ENCODE measurements around the gene ARL6IP5. TPM values are rescaled to one million over a fixed set of nuclear protein-coding genes. Genes with fewer than 3 reads are reported as not detected.
A peak's percentile ranks its signal among the peaks of the same experiment; 100 is the strongest.

Gene ARL6IP5
- total RNA-seq, 2 experiments from 2014 or later, result 58.0 to 65.2 TPM

DNA sequence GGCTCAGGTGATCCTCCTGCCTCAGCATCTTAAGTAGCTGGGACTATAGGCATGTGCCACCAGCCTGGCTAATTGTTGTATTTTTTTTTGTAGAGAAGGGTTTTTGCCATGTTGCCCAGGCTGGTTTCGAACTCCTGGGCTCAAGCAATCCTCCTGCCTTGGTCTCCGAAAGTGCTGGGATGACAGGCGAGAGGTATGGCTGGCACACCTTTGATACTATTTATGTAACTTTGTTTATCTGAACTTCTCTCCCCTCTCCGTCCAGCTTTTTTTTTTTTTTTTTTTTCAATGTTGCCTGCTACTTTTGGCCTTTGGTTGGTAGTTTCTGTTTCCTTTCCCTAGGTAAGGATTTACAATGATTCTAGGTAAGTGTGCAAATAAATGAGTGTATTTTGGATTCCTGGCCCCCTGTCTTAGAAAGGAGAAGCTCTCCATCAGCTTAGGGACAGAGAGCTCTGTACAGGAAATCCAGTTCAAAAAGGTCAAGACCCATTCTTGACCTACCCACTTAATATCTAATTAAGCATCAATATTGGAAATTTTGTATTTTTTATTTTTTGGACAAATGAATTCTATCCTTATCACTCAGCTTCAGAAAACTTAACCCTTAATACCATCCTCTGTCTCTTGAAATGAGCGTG is 6.8 kb downstream of the ARL6IP5 start:
- peak overlapping the region; percentile 77 to 78 for H3K27ac ChIP-seq (ENCODE audit: low read depth in 1 of 2, low read length in 2 of 2)
- peak overlapping the region; percentile 92 for H3K27ac Mint-ChIP-seq
- no peaks in the 10 kb centered on the region for H3K9me3 Mint-ChIP-seq
- H3K4me1 ChIP-seq (ENCODE audit: insufficient read depth, low read length), result peaks cover 88% of the 10 kb centered on the region
- no peaks in the 10 kb centered on the region for H3K9me3 ChIP-seq (ENCODE audit: control insufficient read depth in 1 of 2, insufficient read depth in 1 of 2, low read length in 2 of 2)
- TF ChIP-seq, protein P1, sequence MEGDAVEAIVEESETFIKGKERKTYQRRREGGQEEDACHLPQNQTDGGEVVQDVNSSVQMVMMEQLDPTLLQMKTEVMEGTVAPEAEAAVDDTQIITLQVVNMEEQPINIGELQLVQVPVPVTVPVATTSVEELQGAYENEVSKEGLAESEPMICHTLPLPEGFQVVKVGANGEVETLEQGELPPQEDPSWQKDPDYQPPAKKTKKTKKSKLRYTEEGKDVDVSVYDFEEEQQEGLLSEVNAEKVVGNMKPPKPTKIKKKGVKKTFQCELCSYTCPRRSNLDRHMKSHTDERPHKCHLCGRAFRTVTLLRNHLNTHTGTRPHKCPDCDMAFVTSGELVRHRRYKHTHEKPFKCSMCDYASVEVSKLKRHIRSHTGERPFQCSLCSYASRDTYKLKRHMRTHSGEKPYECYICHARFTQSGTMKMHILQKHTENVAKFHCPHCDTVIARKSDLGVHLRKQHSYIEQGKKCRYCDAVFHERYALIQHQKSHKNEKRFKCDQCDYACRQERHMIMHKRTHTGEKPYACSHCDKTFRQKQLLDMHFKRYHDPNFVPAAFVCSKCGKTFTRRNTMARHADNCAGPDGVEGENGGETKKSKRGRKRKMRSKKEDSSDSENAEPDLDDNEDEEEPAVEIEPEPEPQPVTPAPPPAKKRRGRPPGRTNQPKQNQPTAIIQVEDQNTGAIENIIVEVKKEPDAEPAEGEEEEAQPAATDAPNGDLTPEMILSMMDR (IDR thresholded peaks at IDR 0.05), result no peak
- ATAC-seq (ENCODE audit: poor library complexity), result no peak
- intact Hi-C loops (cut with DNase I, micrococcal nuclease), result loop anchor here in 1 of 2 experiments (1.0 to 2.0 kb wide), 2 partner anchors 7 to 39 kb away; partner anchors contain the start of genes ARL6IP5 and TMF1
- no peaks in the 10 kb centered on the region for H3K27me3 Mint-ChIP-seq
- ChIA-PET CTCF (interaction anchor here (0.7 to 2.1 kb wide), 4 partner anchors 7 to 39 kb away, joined by 3 to 5 read pairs (median 4); partner anchors contain the start of genes ARL6IP5 and TMF1), POLR2A (interaction anchor here (0.6 to 6.8 kb wide), 12 partner anchors 8 to 1990 kb away, joined by 3 to 75 read pairs (median 4); partner anchors contain the start of genes ARL6IP5, EOGT, TMF1 and UBA3)
- peaks cover 52% of the 10 kb centered on the region for H3K36me3 Mint-ChIP-seq (ENCODE audit: low read depth)
- peaks cover 84% of the 10 kb centered on the region for H3K4me1 Mint-ChIP-seq (ENCODE audit: low read depth)
- H3K36me3 ChIP-seq (ENCODE audit: insufficient read depth, low read length), result peaks cover 25% of the 10 kb centered on the region
- peak in 1 of 14 experiments; percentile 28 for DNase-seq
- peak overlapping the region; percentile 80 for H3K4me3 Mint-ChIP-seq
- no peaks in the 10 kb centered on the region for H3K27me3 ChIP-seq (ENCODE audit: control insufficient read depth in 1 of 2, insufficient read depth in 2 of 2, low read length in 2 of 2)
- H3K4me3 ChIP-seq (ENCODE audit: low read length), result peak overlapping the region; percentile 40

DNA sequence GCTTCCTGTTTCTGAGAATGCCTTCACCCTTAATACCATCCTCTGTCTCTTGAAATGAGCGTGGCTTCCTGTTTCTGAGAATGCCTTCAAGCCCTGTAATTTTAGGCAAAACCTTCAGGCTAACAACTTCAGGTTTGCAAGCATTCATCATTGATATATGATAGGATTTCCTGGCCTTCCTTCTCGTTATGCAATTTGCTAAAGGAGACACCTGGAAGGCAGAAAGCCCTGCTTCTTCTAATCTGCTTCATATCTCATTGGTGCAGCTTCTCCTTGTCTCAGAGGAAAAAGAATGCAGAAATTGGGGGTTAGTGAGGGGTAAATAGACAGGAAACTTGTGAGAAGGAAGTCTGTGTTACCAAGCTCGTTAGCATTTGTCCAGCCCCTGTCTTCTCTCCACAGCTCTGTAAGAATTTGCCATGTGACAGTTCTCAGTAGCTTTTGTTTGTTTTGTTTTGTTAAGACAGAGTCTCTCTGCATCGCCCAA is 7.3 kb downstream of the ARL6IP5 start:
- ChIA-PET CTCF (interaction anchor here (1.3 to 2.1 kb wide), 3 partner anchors 8 to 40 kb away, joined by 3 to 5 read pairs (median 4); partner anchors contain the start of genes ARL6IP5 and TMF1), POLR2A (interaction anchor here (0.6 to 6.8 kb wide), 13 partner anchors 9 to 108 kb away, joined by 3 to 75 read pairs (median 4); partner anchors contain the start of genes ARL6IP5, EOGT, TMF1 and UBA3)
- TF ChIP-seq, protein P1 (IDR thresholded peaks at IDR 0.05), result no peak
- ATAC-seq (ENCODE audit: poor library complexity), result peak; percentile 71
- Mint-ChIP-seq H3K4me1 (ENCODE audit: low read depth) (peaks cover 89% of the 10 kb centered on the region), H3K9me3 (no peaks in the 10 kb centered on the region), H3K36me3 (ENCODE audit: low read depth) (peaks cover 57% of the 10 kb centered on the region), H3K27me3 (no peaks in the 10 kb centered on the region), H3K4me3 (peak overlapping the region; percentile 80), H3K27ac (peak overlapping the region; percentile 92)
- Histone ChIP-seq H3K4me1 (ENCODE audit: insufficient read depth, low read length) (peaks cover 90% of the 10 kb centered on the region), H3K4me3 (ENCODE audit: low read length) (peak overlapping the region; percentile 40), H3K36me3 (ENCODE audit: insufficient read depth, low read length) (peaks cover 26% of the 10 kb centered on the region), H3K27ac (ENCODE audit: low read depth in 1 of 2, low read length in 2 of 2) (peak overlapping the region; percentile 77 to 78), H3K27me3 (ENCODE audit: control insufficient read depth in 1 of 2, insufficient read depth in 2 of 2, low read length in 2 of 2) (no peaks in the 10 kb centered on the region), H3K9me3 (ENCODE audit: control insufficient read depth in 1 of 2, insufficient read depth in 1 of 2, low read length in 2 of 2) (no peaks in the 10 kb centered on the region)
- DNase-seq, result peak in 5 of 14 experiments; percentile 9 to 69 (median 66)
- intact Hi-C loops (cut with DNase I, micrococcal nuclease), result loop anchor here in 1 of 2 experiments (1.0 to 2.0 kb wide), 2 partner anchors 8 to 39 kb away; partner anchors contain the start of genes ARL6IP5 and TMF1

DNA sequence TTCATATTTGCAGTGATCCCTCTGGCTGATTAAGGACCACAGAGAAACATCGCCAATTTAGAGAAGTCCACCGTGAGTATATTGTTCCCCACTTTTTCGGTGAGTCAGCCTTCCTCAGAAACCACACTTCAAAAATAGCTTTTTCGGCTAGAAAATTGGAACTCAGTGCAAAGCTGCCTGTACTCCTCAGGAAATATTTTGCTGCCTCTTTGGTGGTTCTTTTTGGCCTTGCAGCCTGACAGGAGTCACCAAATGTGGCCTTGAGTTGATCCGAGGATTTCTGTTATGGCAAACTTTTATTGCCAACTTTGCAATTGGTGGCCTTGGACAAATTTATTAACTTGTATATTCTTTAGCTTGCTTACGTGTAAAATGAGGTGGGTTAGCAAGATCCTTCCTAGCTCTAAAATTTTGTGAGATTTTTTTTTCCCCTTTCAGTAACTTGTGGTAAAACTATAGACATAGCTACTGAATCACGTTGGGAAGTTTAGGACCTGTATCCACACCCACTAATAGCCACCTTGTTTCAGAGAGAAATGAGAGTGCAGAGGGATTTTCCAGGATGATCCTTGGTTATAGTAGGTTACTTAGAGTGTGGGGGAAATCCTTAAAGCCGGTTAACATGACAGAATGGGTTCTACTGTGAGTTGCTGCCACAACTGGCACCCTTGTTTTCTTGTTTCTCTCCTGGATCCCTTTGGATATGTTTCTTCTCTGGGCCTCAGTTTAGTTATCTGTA is 9.9 kb downstream of the ARL6IP5 start:
- Histone ChIP-seq H3K36me3 (ENCODE audit: insufficient read depth, low read length) (peaks cover 38% of the 10 kb centered on the region), H3K9me3 (ENCODE audit: control insufficient read depth in 1 of 2, insufficient read depth in 1 of 2, low read length in 2 of 2) (no peaks in the 10 kb centered on the region), H3K4me3 (ENCODE audit: low read length) (peak overlapping the region; percentile 1), H3K4me1 (ENCODE audit: insufficient read depth, low read length) (peaks cover 84% of the 10 kb centered on the region), H3K27me3 (ENCODE audit: control insufficient read depth in 1 of 2, insufficient read depth in 2 of 2, low read length in 2 of 2) (no peaks in the 10 kb centered on the region), H3K27ac (ENCODE audit: low read depth in 1 of 2, low read length in 2 of 2) (peak overlapping the region; percentile 77 to 78)
- POLR2A ChIA-PET, result interaction anchor here (1.4 to 6.8 kb wide), 4 partner anchors 11 to 42 kb away, joined by 3 to 75 read pairs (median 30); partner anchors contain the start of genes ARL6IP5, TMF1 and UBA3
- intact Hi-C loops (cut with DNase I, micrococcal nuclease), result no loop called here
- Mint-ChIP-seq H3K27me3 (no peaks in the 10 kb centered on the region), H3K4me1 (ENCODE audit: low read depth) (peaks cover 87% of the 10 kb centered on the region), H3K27ac (peak overlapping the region; percentile 92), H3K9me3 (no peaks in the 10 kb centered on the region), H3K4me3 (peak overlapping the region; percentile 73), H3K36me3 (ENCODE audit: low read depth) (peaks cover 59% of the 10 kb centered on the region)
- CTCF ChIA-PET, result interaction anchor here (1.0 to 1.8 kb wide), 5 partner anchors 8 to 59 kb away, joined by 3 to 6 read pairs (median 5); no protein-coding TSS in a partner anchor
- TF ChIP-seq, protein P1 (IDR thresholded peaks at IDR 0.05), result no peak
- ATAC-seq (ENCODE audit: poor library complexity) (no peak), DNase-seq (peak in 3 of 14 experiments; percentile 38 to 61 (median 61))
